MM.1S (cell line): ENCODE results near the gene NUP214.

Source experiments
- DNase-seq: peaks from one replicate; pipeline ENCODE4 v3.0.0-alpha.2; 2015
- H2AFZ ChIP-seq: fragments of 300-600 bp; sonication (generic); 2 replicates; pipeline ENCODE4 v1.6.0; 2016; ENCODE audit warnings: antibody characterized with exemption, low read length
- H3F3A ChIP-seq: fragments of 300-600 bp; sonication (generic); 2 replicates; pipeline ENCODE4 v1.6.1; 2016; ENCODE audit warnings: mild to moderate bottlenecking, antibody characterized with exemption, low read length, moderate library complexity, mixed read lengths; ENCODE audit not compliant: insufficient read depth
- H3K27ac ChIP-seq: fragments of 300-600 bp; sonication (generic); 2 replicates; pipeline ENCODE4 v1.5.1; 2016; ENCODE audit warnings: mild to moderate bottlenecking, low read length
- H3K27me3 ChIP-seq: fragments of 300-600 bp; sonication (generic); replicated peaks from 2 replicates; pipeline ENCODE4 v1.6.0; 2016; ENCODE audit warnings: low read length; ENCODE audit not compliant: insufficient read depth
- H3K36me3 ChIP-seq: fragments of 300-600 bp; sonication (generic); replicated peaks from 2 replicates; pipeline ENCODE4 v1.6.1; 2016; ENCODE audit warnings: mild to moderate bottlenecking, low read length, mixed read lengths; ENCODE audit not compliant: insufficient read depth
- H3K4me1 ChIP-seq: fragments of 300-600 bp; sonication (generic); 2 replicates; pipeline ENCODE4 v1.6.1; 2016; ENCODE audit warnings: low read length, mixed read lengths
- H3K4me2 ChIP-seq: fragments of 300-600 bp; sonication (generic); 2 replicates; pipeline ENCODE4 v1.6.0; 2016; ENCODE audit warnings: low read depth, low read length
- H3K4me3 ChIP-seq: fragments of 300-600 bp; sonication (generic); 2 replicates; pipeline ENCODE4 v1.5.1; 2016; ENCODE audit warnings: low read length, mixed read lengths
- H3K79me2 ChIP-seq: fragments of 300-600 bp; sonication (generic); 2 replicates; pipeline ENCODE4 v1.6.1; 2016; ENCODE audit warnings: mixed run types, low read length, mixed read lengths
- H3K9ac ChIP-seq: fragments of 300-600 bp; sonication (generic); 2 replicates; pipeline ENCODE4 v1.6.1; 2016; ENCODE audit warnings: low read length, mixed read lengths
- H3K9me2 ChIP-seq: fragments of 300-600 bp; sonication (generic); replicated peaks from 2 replicates; pipeline ENCODE4 v1.6.1; 2016; ENCODE audit warnings: mild to moderate bottlenecking, low read length, mixed read lengths; ENCODE audit not compliant: insufficient read depth
- H3K9me3 ChIP-seq: fragments of 300-600 bp; sonication (generic); replicated peaks from 2 replicates; pipeline ENCODE4 v1.6.1; 2016; ENCODE audit warnings: mild to moderate bottlenecking, low read length, mixed read lengths; ENCODE audit not compliant: insufficient read depth
- H4K20me1 ChIP-seq: fragments of 300-600 bp; sonication (generic); 2 replicates; pipeline ENCODE4 v1.6.1; 2016; ENCODE audit warnings: mild to moderate bottlenecking, low read length, moderate library complexity, mixed read lengths; ENCODE audit not compliant: insufficient read depth
- CTCF ChIP-seq: fragments of 300-600 bp; sonication (generic); IDR thresholded peaks from 2 replicates; pipeline ENCODE4 v1.5.1; 2016; ENCODE audit warnings: antibody characterized with exemption, low read length, mixed read lengths
- EZH2 ChIP-seq: fragments of 300-600 bp; sonication (generic); optimal IDR thresholded peaks from 2 replicates; pipeline ENCODE3; 2017; ENCODE audit warnings: low read depth, mild to moderate bottlenecking, antibody characterized with exemption, low read length, mixed read lengths
- EZH2phosphoT487 ChIP-seq: fragments of 300-600 bp; sonication (generic); IDR thresholded peaks from 2 replicates; pipeline ENCODE4 v1.6.1; 2018; ENCODE audit warnings: antibody characterized with exemption, low read length

The NUP214 gene

GRCh38 chr9:131165523-131165922 lies 40.1 kb downstream of the NUP214 start:
- no peaks in the 10 kb centered on the region for H4K20me1 ChIP-seq
- no peak for TF ChIP-seq EZH2
- TF ChIP-seq CTCF, result no peak
- no peak for TF ChIP-seq EZH2phosphoT487
- no peaks in the 10 kb centered on the region for H3K9me3 ChIP-seq
- peaks cover 3% of the 10 kb centered on the region; the same call in 1 of the 2 replicates for H3K36me3 ChIP-seq
- H3F3A ChIP-seq, result 0 out of 2 replicates have a peak, but pooled peaks cover 4% of the 10 kb centered on the region
- no peak overlapping the region for H3K4me2 ChIP-seq
- DNase-seq, result no peak
- no peak overlapping the region for H3K27ac ChIP-seq
- no peaks in the 10 kb centered on the region for H3K27me3 ChIP-seq
- H2AFZ ChIP-seq, result no peak overlapping the region
- H3K4me1 ChIP-seq, result 0 out of 2 replicates have a peak, but pooled peaks cover 3% of the 10 kb centered on the region
- H3K9ac ChIP-seq, result no peak overlapping the region
- no peaks in the 10 kb centered on the region for H3K79me2 ChIP-seq
- H3K4me3 ChIP-seq, result no peak overlapping the region
- H3K9me2 ChIP-seq, result no peaks in the 10 kb centered on the region

GRCh38 chr9:131167146-131167692 lies 41.8 kb downstream of the NUP214 start:
- DNase-seq, result no peak

GRCh38 chr9:131167936-131168335 lies 42.5 kb downstream of the NUP214 start:
- Histone ChIP-seq H2AFZ (no peak overlapping the region), H3K9ac (no peak overlapping the region), H3K79me2 (0 out of 2 replicates have a peak, but pooled peaks cover 6% of the 10 kb centered on the region), H3K27me3 (no peaks in the 10 kb centered on the region), H3K4me2 (no peak overlapping the region), H3K27ac (no peak overlapping the region), H3K9me2 (no peaks in the 10 kb centered on the region), H3F3A (0 out of 2 replicates have a peak, but pooled peaks cover 4% of the 10 kb centered on the region), H3K9me3 (no peaks in the 10 kb centered on the region), H4K20me1 (no peaks in the 10 kb centered on the region), H3K4me1 (0 out of 2 replicates have a peak, but pooled peaks cover 3% of the 10 kb centered on the region), H3K4me3 (no peak overlapping the region), H3K36me3 (peaks cover 3% of the 10 kb centered on the region; the same call in 1 of the 2 replicates)
- DNase-seq, result no peak
- TF ChIP-seq EZH2phosphoT487 (no peak), CTCF (no peak), EZH2 (no peak)

More at GRCh38 chr9:131167146-131167692, 41.8 kb downstream of the NUP214 start:
- Histone ChIP-seq H3K9me3 (no peaks in the 10 kb centered on the region), H4K20me1 (no peaks in the 10 kb centered on the region), H3K4me2 (no peak overlapping the region), H3K9me2 (no peaks in the 10 kb centered on the region), H3K9ac (no peak overlapping the region), H3K27me3 (no peaks in the 10 kb centered on the region), H3K4me1 (0 out of 2 replicates have a peak, but pooled peaks cover 3% of the 10 kb centered on the region), H2AFZ (no peak overlapping the region), H3F3A (0 out of 2 replicates have a peak, but pooled peaks cover 4% of the 10 kb centered on the region), H3K27ac (no peak overlapping the region), H3K4me3 (no peak overlapping the region), H3K79me2 (0 out of 2 replicates have a peak, but pooled peaks cover 6% of the 10 kb centered on the region), H3K36me3 (peaks cover 3% of the 10 kb centered on the region; the same call in 1 of the 2 replicates)
- no peak for TF ChIP-seq EZH2phosphoT487
- no peak for TF ChIP-seq EZH2
- no peak for TF ChIP-seq CTCF
